AG09309 (cell line): ENCODE results near the gene PHF2.

Experiments used
- DNase-seq: peaks from one replicate; pipeline ENCODE4 v3.0.0-alpha.2; 2010; ENCODE audit warnings: low read depth
- H3K4me3 ChIP-seq: 2 replicates; pipeline ENCODE4 v1.5.1; 2011; ENCODE audit warnings: mild to moderate bottlenecking, low read depth, low read length, moderate library complexity; ENCODE audit not compliant: control insufficient read depth
- CTCF ChIP-seq: IDR thresholded peaks from 2 replicates; pipeline ENCODE4 v1.5.1; 2011; ENCODE audit warnings: mild to moderate bottlenecking, low read depth, low read length, inconsistent platforms; ENCODE audit not compliant: insufficient read depth, control insufficient read depth; ENCODE audit errors: missing control alignments

Gene PHF2

GRCh38 chr9:93680443-93681268 lies 104.3 kb downstream of the PHF2 start:
- no peak for DNase-seq
- H3K4me3 ChIP-seq = no peak overlapping the region
- peak; percentile 16 for TF ChIP-seq CTCF

GRCh38 chr9:93681269-93682154 lies 105.1 kb downstream of the PHF2 start:
- DNase-seq = no peak
- no peak overlapping the region for H3K4me3 ChIP-seq
- no peak for TF ChIP-seq CTCF

GRCh38 chr9:93682155-93682968 lies 106.0 kb downstream of the PHF2 start:
- H3K4me3 ChIP-seq = no peak overlapping the region
- TF ChIP-seq CTCF = peak; percentile 88
- DNase-seq = no peak

GRCh38 chr9:93683331-93684134 lies 107.1 kb downstream of the PHF2 start:
- no peak for DNase-seq
- no peak for TF ChIP-seq CTCF
- H3K4me3 ChIP-seq = no peak overlapping the region

- no peak for DNase-seq
- TF ChIP-seq CTCF = no peak
Observed at GRCh38 chr9:93684161-93684765, 107.9 kb downstream of the PHF2 start.

More at GRCh38 chr9:93684161-93684765, 107.9 kb downstream of the PHF2 start:
- no peak overlapping the region for H3K4me3 ChIP-seq
